HepG2 (cell line): ENCODE measurements around the gene CHMP6. TPM values are rescaled to one million over a fixed set of nuclear protein-coding genes. Genes with fewer than 3 reads are reported as not detected.

Experiments
- GATAD1 ChIP-seq: IDR thresholded peaks from 2 replicates; pipeline ENCODE4 v1.6.1; 2016; ENCODE audit warnings: missing genetic modification reagents, missing compliant biosample characterization
- NFE2L1 ChIP-seq: sonication (generic); formaldehyde crosslinking; IDR thresholded peaks from 2 replicates; pipeline ENCODE4 v1.4.0; 2020; ENCODE audit warnings: missing genetic modification reagents, mild to moderate bottlenecking, borderline replicate concordance
- NR2F6 ChIP-seq, 2 experiments: IDR thresholded peaks; 2 replicates each; pipeline ENCODE4 v1.6.1; 2016; ENCODE audit warnings: antibody characterized with exemption in 1 of 2, mild to moderate bottlenecking in 1 of 2
- POLR2A ChIP-seq, 2 experiments: IDR thresholded peaks; 2 replicates each; pipeline ENCODE4 v1.6.1; 2011; ENCODE audit warnings: low read depth in 2 of 2, low read length in 2 of 2, mild to moderate bottlenecking in 1 of 2, moderate library complexity in 1 of 2; ENCODE audit not compliant: insufficient read depth in 1 of 2
- POLR2AphosphoS2 ChIP-seq: IDR thresholded peaks from 2 replicates; pipeline ENCODE4 v1.6.1; 2011; ENCODE audit warnings: low read depth, low read length, improper control_type of control experiment
- RXRA ChIP-seq: sonication (generic); formaldehyde crosslinking; IDR thresholded peaks from 2 replicates; pipeline ENCODE4 v1.5.1; 2020; ENCODE audit warnings: missing genetic modification reagents
- SMARCC2 ChIP-seq: fragments of 450-650 bp; IDR thresholded peaks from 2 replicates; pipeline ENCODE4 v1.6.1; 2017; ENCODE audit warnings: antibody characterized with exemption, mild to moderate bottlenecking
- TMF1 ChIP-seq: sonication (generic); formaldehyde crosslinking; IDR thresholded peaks from 2 replicates; pipeline ENCODE4 v1.8.1; 2022; ENCODE audit warnings: low read depth, missing genetic modification reagents
- TOE1 ChIP-seq: sonication (generic); formaldehyde crosslinking; IDR thresholded peaks from 2 replicates; pipeline ENCODE4 v1.4.0; 2020; ENCODE audit warnings: mild to moderate bottlenecking, missing genetic modification reagents
- ZNF235 ChIP-seq: sonication (generic); formaldehyde crosslinking; IDR thresholded peaks from 2 replicates; pipeline ENCODE4 v1.8.1; 2023; ENCODE audit warnings: mild to moderate bottlenecking, missing genetic modification reagents, borderline replicate concordance
- ZNF350 ChIP-seq: sonication (generic); formaldehyde crosslinking; IDR thresholded peaks from 2 replicates; pipeline ENCODE4 v1.4.0; 2020; ENCODE audit warnings: mild to moderate bottlenecking, low read depth, missing genetic modification reagents, borderline replicate concordance
- ZNF720 ChIP-seq: sonication (generic); formaldehyde crosslinking; IDR thresholded peaks from 2 replicates; pipeline ENCODE4 v1.4.0; 2020; ENCODE audit warnings: missing genetic modification reagents
- ZNF746 ChIP-seq: sonication (generic); formaldehyde crosslinking; IDR thresholded peaks from 2 replicates; pipeline ENCODE4 v1.8.0; 2022; ENCODE audit warnings: mild to moderate bottlenecking, missing genetic modification reagents
- polyA plus RNA-seq, 8 experiments: library from polyadenylated mRNA; depleted of rRNA in 3 of 8; stranded (reverse) in 7 of 8; unstranded in 1 of 8; fragments of >200 nt; fragmentation: Illumina TruSeq in 4 of 8; extraction: Trizol in 4 of 8; gene quantifications; 2 replicates each; pipeline versions ENCODE4 v1.2.1 to v1.2.3, GENCODE V29; 2011 to 2016; ENCODE audit warnings: low read depth in 4 of 8, missing spikeins in 1 of 8, mixed read lengths in 1 of 8; ENCODE audit not compliant: insufficient read depth in 1 of 8
- total RNA-seq, 5 experiments: library from RNA; depleted of rRNA; stranded (reverse); fragments of >200 nt; fragmentation: Illumina TruSeq; extraction: Trizol; gene quantifications; 2 replicates each; pipeline ENCODE4 v1.2.3, GENCODE V29; 2016; ENCODE audit warnings: low read depth in 1 of 5
- TF ChIP-seq, protein P1 (sequence below): sonication (generic); formaldehyde crosslinking; IDR thresholded peaks from 2 replicates; pipeline ENCODE4 v1.4.0; 2020; ENCODE audit warnings: low read depth, missing genetic modification reagents
- TF ChIP-seq, protein P2 (sequence below): sonication (generic); formaldehyde crosslinking; IDR thresholded peaks from 2 replicates; pipeline ENCODE4 v1.4.0; 2020; ENCODE audit warnings: missing genetic modification reagents, borderline replicate concordance
- TF ChIP-seq, protein P3 (sequence below): IDR thresholded peaks from 2 replicates; pipeline ENCODE4 v1.6.1; 2016; ENCODE audit warnings: low read depth, missing genetic modification reagents, missing compliant biosample characterization
- TF ChIP-seq, protein P4 (sequence below): sonication (generic); formaldehyde crosslinking; IDR thresholded peaks from 2 replicates; pipeline ENCODE4 v1.4.0; 2020; ENCODE audit warnings: mild to moderate bottlenecking, missing genetic modification reagents

CHMP6 gene
- total and polyA plus RNA-seq, 2 of the 13 experiments (the other 11 are each of a cell fraction or from before 2014, with no cell fraction given) = 11.1 to 24.2 TPM

DNA sequence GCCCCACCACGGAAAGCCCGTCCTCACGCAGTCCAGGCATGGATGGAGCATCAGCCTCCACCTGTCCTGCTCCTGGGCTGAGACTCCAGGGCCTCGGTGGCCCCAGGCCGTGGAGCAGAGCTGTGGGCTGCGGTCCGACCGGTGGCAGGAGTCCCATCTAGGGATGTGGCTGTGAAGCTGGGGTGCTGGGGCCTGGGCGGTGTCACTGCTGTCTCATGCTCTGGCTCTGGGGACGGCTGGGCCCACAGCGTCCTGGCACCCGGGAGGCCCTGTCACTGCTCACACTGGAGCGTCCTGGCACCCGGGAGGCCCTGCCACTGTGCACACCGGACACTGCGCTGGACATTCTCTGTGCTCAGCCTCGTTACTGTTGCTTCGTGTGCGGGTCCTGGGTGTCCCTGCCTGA, 51.7 kb downstream of the CHMP6 start (continued):
- TF ChIP-seq, protein P1, sequence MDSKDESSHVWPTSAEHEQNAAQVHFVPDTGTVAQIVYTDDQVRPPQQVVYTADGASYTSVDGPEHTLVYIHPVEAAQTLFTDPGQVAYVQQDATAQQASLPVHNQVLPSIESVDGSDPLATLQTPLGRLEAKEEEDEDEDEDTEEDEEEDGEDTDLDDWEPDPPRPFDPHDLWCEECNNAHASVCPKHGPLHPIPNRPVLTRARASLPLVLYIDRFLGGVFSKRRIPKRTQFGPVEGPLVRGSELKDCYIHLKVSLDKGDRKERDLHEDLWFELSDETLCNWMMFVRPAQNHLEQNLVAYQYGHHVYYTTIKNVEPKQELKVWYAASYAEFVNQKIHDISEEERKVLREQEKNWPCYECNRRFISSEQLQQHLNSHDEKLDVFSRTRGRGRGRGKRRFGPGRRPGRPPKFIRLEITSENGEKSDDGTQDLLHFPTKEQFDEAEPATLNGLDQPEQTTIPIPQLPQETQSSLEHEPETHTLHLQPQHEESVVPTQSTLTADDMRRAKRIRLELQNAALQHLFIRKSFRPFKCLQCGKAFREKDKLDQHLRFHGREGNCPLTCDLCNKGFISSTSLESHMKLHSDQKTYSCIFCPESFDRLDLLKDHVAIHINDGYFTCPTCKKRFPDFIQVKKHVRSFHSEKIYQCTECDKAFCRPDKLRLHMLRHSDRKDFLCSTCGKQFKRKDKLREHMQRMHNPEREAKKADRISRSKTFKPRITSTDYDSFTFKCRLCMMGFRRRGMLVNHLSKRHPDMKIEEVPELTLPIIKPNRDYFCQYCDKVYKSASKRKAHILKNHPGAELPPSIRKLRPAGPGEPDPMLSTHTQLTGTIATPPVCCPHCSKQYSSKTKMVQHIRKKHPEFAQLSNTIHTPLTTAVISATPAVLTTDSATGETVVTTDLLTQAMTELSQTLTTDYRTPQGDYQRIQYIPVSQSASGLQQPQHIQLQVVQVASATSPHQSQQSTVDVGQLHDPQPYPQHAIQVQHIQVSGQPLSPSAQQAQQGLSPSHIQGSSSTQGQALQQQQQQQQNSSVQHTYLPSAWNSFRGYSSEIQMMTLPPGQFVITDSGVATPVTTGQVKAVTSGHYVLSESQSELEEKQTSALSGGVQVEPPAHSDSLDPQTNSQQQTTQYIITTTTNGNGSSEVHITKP (CRISPR knock-in tag) = 0 out of 2 replicates have a peak, but pooled peaks have one; percentile 8
- no peak for TF ChIP-seq TOE1 (CRISPR knock-in tag)
- TF ChIP-seq, protein P2, sequence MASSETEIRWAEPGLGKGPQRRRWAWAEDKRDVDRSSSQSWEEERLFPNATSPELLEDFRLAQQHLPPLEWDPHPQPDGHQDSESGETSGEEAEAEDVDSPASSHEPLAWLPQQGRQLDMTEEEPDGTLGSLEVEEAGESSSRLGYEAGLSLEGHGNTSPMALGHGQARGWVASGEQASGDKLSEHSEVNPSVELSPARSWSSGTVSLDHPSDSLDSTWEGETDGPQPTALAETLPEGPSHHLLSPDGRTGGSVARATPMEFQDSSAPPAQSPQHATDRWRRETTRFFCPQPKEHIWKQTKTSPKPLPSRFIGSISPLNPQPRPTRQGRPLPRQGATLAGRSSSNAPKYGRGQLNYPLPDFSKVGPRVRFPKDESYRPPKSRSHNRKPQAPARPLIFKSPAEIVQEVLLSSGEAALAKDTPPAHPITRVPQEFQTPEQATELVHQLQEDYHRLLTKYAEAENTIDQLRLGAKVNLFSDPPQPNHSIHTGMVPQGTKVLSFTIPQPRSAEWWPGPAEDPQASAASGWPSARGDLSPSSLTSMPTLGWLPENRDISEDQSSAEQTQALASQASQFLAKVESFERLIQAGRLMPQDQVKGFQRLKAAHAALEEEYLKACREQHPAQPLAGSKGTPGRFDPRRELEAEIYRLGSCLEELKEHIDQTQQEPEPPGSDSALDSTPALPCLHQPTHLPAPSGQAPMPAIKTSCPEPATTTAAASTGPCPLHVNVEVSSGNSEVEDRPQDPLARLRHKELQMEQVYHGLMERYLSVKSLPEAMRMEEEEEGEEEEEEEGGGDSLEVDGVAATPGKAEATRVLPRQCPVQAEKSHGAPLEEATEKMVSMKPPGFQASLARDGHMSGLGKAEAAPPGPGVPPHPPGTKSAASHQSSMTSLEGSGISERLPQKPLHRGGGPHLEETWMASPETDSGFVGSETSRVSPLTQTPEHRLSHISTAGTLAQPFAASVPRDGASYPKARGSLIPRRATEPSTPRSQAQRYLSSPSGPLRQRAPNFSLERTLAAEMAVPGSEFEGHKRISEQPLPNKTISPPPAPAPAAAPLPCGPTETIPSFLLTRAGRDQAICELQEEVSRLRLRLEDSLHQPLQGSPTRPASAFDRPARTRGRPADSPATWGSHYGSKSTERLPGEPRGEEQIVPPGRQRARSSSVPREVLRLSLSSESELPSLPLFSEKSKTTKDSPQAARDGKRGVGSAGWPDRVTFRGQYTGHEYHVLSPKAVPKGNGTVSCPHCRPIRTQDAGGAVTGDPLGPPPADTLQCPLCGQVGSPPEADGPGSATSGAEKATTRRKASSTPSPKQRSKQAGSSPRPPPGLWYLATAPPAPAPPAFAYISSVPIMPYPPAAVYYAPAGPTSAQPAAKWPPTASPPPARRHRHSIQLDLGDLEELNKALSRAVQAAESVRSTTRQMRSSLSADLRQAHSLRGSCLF = no peak
- no peak for TF ChIP-seq NR2F6 (IDR thresholded peaks at IDR 0.05)
- TF ChIP-seq NR2F6 (CRISPR knock-in tag; IDR thresholded peaks at IDR 0.05) = no peak
- TF ChIP-seq NFE2L1 = no peak
- TF ChIP-seq, protein P3, sequence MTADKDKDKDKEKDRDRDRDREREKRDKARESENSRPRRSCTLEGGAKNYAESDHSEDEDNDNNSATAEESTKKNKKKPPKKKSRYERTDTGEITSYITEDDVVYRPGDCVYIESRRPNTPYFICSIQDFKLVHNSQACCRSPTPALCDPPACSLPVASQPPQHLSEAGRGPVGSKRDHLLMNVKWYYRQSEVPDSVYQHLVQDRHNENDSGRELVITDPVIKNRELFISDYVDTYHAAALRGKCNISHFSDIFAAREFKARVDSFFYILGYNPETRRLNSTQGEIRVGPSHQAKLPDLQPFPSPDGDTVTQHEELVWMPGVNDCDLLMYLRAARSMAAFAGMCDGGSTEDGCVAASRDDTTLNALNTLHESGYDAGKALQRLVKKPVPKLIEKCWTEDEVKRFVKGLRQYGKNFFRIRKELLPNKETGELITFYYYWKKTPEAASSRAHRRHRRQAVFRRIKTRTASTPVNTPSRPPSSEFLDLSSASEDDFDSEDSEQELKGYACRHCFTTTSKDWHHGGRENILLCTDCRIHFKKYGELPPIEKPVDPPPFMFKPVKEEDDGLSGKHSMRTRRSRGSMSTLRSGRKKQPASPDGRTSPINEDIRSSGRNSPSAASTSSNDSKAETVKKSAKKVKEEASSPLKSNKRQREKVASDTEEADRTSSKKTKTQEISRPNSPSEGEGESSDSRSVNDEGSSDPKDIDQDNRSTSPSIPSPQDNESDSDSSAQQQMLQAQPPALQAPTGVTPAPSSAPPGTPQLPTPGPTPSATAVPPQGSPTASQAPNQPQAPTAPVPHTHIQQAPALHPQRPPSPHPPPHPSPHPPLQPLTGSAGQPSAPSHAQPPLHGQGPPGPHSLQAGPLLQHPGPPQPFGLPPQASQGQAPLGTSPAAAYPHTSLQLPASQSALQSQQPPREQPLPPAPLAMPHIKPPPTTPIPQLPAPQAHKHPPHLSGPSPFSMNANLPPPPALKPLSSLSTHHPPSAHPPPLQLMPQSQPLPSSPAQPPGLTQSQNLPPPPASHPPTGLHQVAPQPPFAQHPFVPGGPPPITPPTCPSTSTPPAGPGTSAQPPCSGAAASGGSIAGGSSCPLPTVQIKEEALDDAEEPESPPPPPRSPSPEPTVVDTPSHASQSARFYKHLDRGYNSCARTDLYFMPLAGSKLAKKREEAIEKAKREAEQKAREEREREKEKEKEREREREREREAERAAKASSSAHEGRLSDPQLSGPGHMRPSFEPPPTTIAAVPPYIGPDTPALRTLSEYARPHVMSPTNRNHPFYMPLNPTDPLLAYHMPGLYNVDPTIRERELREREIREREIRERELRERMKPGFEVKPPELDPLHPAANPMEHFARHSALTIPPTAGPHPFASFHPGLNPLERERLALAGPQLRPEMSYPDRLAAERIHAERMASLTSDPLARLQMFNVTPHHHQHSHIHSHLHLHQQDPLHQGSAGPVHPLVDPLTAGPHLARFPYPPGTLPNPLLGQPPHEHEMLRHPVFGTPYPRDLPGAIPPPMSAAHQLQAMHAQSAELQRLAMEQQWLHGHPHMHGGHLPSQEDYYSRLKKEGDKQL = no peak
- TF ChIP-seq ZNF350 (CRISPR knock-in tag) = 0 out of 2 replicates have a peak, but pooled peaks have one; percentile 61
- TF ChIP-seq GATAD1 (CRISPR knock-in tag) = no peak
- no peak for TF ChIP-seq TMF1
- TF ChIP-seq ZNF746 (CRISPR knock-in tag) = no peak
- no peak; a peak in 1 of 4 replicates for TF ChIP-seq POLR2A (IDR thresholded peaks at IDR 0.05; ENCODE audit: insufficient read depth in 1 of 2, low read depth in 2 of 2, low read length in 2 of 2)
- 0 out of 2 replicates have a peak, but pooled peaks have one; percentile 78 for TF ChIP-seq ZNF235 (CRISPR knock-in tag)
- TF ChIP-seq POLR2AphosphoS2 = no peak
- TF ChIP-seq RXRA (CRISPR knock-in tag) = no peak
- TF ChIP-seq, protein P4, sequence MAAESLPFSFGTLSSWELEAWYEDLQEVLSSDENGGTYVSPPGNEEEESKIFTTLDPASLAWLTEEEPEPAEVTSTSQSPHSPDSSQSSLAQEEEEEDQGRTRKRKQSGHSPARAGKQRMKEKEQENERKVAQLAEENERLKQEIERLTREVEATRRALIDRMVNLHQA = no peak
- TF ChIP-seq ZNF720 (CRISPR knock-in tag) = no peak
- no peak for TF ChIP-seq SMARCC2
